ENCODE data around the gene TCF4. TPM values are rescaled to one million over a fixed set of nuclear protein-coding genes. Genes with fewer than 3 reads are reported as not detected.

The TCF4 gene
- total RNA-seq, 4 donors from 2014 or later: 58.0 to 84.3 (median 68.1) TPM

GRCh38 chr18:55328301-55328700 lies 259.7 kb downstream of the TCF4 start:
- DNase-seq (ENCODE audit: extremely low spot score): no peak
- Histone ChIP-seq H3K27ac (replicated peaks in 1 of 4) (peak overlapping the region; percentile 36 to 60 (median 44)), H3K9me3 (no peaks in the 10 kb centered on the region), H3K27me3 (no peaks in the 10 kb centered on the region), H3K4me3 (no peak overlapping the region), H3K4me1 (peaks cover 10 to 27% (median 20%) of the 10 kb centered on the region in 4 donors), H3K36me3 (no peaks in the 10 kb centered on the region)
- 51% methylated on average over 4 of the region's 4 CpGs for WGBS
- TF ChIP-seq POLR2AphosphoS5 (IDR thresholded peaks at IDR 0.05) (peak; percentile 35 to 46), CTCF (IDR thresholded peaks at IDR 0.05) (no peak), POLR2A (IDR thresholded peaks at IDR 0.05; ENCODE audit: low read depth) (no peak)
- intact Hi-C loops (cut with DNase I): loop anchor here (10.0 kb wide), 2 partner anchors 76 to 256 kb away; partner anchors contain the start of gene TCF4

GRCh38 chr18:55327454-55327853 lies 260.5 kb downstream of the TCF4 start:
- H3K4me3 ChIP-seq: no peak overlapping the region
- intact Hi-C loops (cut with DNase I): loop anchor here (10.0 kb wide), 2 partner anchors 77 to 257 kb away; partner anchors contain the start of gene TCF4
- H3K36me3 ChIP-seq: no peaks in the 10 kb centered on the region
- H3K9me3 ChIP-seq: no peaks in the 10 kb centered on the region
- peaks cover 18 to 35% (median 25%) of the 10 kb centered on the region in 4 donors for H3K4me1 ChIP-seq
- peak overlapping the region; percentile 22 to 60 (median 42) for H3K27ac ChIP-seq (replicated peaks in 1 of 4)
- H3K27me3 ChIP-seq: no peaks in the 10 kb centered on the region
- no peak for DNase-seq (ENCODE audit: extremely low spot score)
- whole genome bisulfite sequencing: 97% methylated on average over 1 of the region's 1 CpG
- TF ChIP-seq POLR2AphosphoS5 (IDR thresholded peaks at IDR 0.05) (no peak), CTCF (IDR thresholded peaks at IDR 0.05) (no peak), POLR2A (IDR thresholded peaks at IDR 0.05; ENCODE audit: low read depth) (no peak), EP300 (IDR thresholded peaks at IDR 0.05) (no peak)

GRCh38 chr18:55326134-55326533 lies 261.9 kb downstream of the TCF4 start:
- Histone ChIP-seq H3K9me3 (no peaks in the 10 kb centered on the region), H3K27me3 (no peaks in the 10 kb centered on the region), H3K4me3 (no peak overlapping the region), H3K27ac (replicated peaks in 1 of 4) (no peak overlapping the region), H3K36me3 (no peaks in the 10 kb centered on the region), H3K4me1 (peaks cover 19 to 35% (median 25%) of the 10 kb centered on the region in 4 donors)
- no peak for DNase-seq (ENCODE audit: extremely low spot score)
- TF ChIP-seq POLR2AphosphoS5 (IDR thresholded peaks at IDR 0.05) (no peak), POLR2A (IDR thresholded peaks at IDR 0.05; ENCODE audit: low read depth) (no peak), EP300 (IDR thresholded peaks at IDR 0.05) (no peak), CTCF (IDR thresholded peaks at IDR 0.05) (no peak)
- intact Hi-C loops (cut with DNase I): loop anchor here (10.0 kb wide), 2 partner anchors 79 to 259 kb away; partner anchors contain the start of gene TCF4

- peaks cover 25 to 40% (median 26%) of the 10 kb centered on the region in 4 donors for H3K4me1 ChIP-seq
- H3K9me3 ChIP-seq: no peaks in the 10 kb centered on the region
- TF ChIP-seq EP300 (IDR thresholded peaks at IDR 0.05) (no peak), POLR2AphosphoS5 (IDR thresholded peaks at IDR 0.05) (no peak), POLR2A (IDR thresholded peaks at IDR 0.05; ENCODE audit: low read depth) (no peak), CTCF (IDR thresholded peaks at IDR 0.05) (no peak)
- H3K4me3 ChIP-seq: no peak overlapping the region
- no peak for DNase-seq (ENCODE audit: extremely low spot score)
- H3K27ac ChIP-seq (replicated peaks in 1 of 4): peak overlapping the region; percentile 88 to 94 (median 91)
- no peaks in the 10 kb centered on the region for H3K36me3 ChIP-seq
- no peaks in the 10 kb centered on the region for H3K27me3 ChIP-seq
- intact Hi-C loops (cut with DNase I): loop anchor here (5.0 to 10.0 kb wide), 3 partner anchors 81 to 261 kb away; partner anchors contain the start of gene TCF4
- 80% methylated on average over 5 of the region's 5 CpGs for WGBS
Observed at GRCh38 chr18:55324166-55324565, 263.8 kb downstream of the TCF4 start.
